IPS-18c (cell line): ENCODE results near the gene GPATCH2.

Experiments
- H3K4me3 ChIP-seq: 2 replicates; pipeline ENCODE4 v1.7.0; 2013; ENCODE audit warnings: low read depth, mild to moderate bottlenecking, low read length, moderate library complexity; ENCODE audit not compliant: insufficient read depth
- H3K9me3 ChIP-seq: one replicate; pipeline ENCODE4 v1.6.1; 2013; ENCODE audit warnings: mild to moderate bottlenecking, low read length, moderate library complexity; ENCODE audit not compliant: control insufficient read depth, insufficient read depth

Gene GPATCH2

DNA sequence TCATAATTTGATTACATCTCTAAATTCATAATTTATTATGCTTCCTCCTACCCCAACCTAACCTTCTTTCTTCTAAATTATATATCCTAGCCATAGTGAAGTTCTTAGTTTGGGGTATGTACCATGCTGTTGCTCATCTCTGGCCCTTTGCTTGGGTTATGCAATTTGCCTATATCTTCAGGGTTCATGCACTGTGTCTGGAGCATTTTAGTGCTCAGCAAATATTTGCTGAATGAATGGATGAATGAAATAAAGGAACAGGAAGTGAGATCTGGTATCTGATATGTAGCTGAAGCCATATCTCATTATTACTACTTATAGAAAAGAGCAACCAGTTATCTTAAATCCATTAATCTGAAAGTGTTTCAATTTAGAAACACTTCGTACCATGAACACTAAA, 137.6 kb downstream of the GPATCH2 start:
- H3K4me3 ChIP-seq = no peak overlapping the region
- no peaks in the 10 kb centered on the region for H3K9me3 ChIP-seq

DNA sequence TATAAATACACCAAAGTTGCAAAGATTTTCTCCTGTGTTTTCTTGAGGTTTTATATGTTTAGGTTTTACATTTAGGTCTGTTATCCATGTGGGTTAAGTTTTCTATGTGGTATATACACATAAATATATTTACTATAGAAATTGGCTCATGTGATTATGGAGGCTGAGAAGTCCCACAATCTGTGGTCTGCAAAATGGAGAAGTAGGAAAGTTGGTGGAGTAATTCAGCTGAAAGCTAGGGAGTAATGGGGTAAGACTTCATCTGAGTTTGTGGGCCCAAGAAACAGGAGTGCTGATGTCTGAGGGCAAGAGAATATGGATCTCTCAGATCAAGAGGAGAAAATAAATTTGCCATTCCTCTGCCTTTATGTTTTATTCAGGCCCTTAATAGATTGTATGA, 146.0 kb downstream of the GPATCH2 start:
- no peaks in the 10 kb centered on the region for H3K9me3 ChIP-seq
- no peak overlapping the region for H3K4me3 ChIP-seq

DNA sequence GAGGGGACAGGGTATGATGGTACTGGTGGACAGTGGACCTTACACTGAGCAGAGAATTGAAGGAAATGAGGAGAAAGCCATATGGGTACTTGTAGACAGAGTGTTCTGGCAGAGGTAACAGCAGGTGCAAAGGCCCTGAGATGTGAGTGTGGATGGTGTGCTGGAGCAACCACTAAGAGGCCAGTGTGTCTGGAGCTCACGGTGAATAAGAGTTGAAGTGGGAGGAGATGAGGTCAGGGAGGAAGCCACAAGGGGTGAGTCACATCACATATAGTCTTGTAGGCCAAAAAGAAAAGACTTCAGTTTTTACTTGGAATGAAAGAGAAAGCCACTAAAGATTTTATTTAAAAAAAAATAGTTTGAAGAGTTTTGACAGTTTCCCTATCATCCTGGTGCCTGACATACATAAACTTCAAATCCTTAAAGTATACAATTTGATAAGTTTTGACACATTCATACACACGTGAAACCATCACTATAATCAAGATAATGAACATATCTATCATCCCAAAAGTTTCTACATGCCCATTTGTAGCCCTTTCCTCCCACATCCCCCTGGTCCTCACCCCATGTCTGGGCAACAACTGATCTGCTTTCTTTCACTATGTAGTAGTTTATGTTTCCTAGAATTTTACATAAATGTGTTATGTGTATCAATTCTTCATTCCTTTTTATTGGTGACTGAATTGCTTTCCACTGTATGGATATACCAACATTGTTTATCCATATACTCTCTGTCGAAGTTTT, 148.4 kb downstream of the GPATCH2 start:
- no peak overlapping the region for H3K4me3 ChIP-seq

GRCh38 chr1:217478450-217478849, 152.4 kb downstream of the GPATCH2 start:
- H3K4me3 ChIP-seq = no peak overlapping the region

More for the DNA sequence above, 148.4 kb downstream of the GPATCH2 start:
- H3K9me3 ChIP-seq = no peaks in the 10 kb centered on the region

GRCh38 chr1:217472915-217473314, 158.0 kb downstream of the GPATCH2 start:
- Histone ChIP-seq H3K9me3 (no peaks in the 10 kb centered on the region), H3K4me3 (no peak overlapping the region)

More at GRCh38 chr1:217478450-217478849, 152.4 kb downstream of the GPATCH2 start:
- no peaks in the 10 kb centered on the region for H3K9me3 ChIP-seq

DNA sequence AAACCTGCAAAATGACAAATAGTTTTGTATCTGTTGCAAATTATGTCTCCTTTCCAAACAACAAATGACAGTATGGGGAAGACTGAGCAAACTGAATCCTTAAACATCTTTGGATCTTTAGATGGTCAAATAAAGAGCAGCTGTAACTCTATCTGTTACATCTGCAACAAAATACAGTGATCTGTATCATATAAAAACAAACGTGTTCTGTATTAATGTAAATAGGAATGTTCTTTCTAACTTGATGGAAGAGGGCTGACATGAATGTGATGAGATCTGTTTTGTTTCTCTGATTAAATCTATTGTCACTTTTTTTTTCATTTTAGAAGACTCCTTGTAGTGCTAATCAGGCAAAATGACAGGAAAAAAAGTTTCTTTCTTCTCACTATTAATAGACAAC, 159.5 kb downstream of the GPATCH2 start:
- no peak overlapping the region for H3K4me3 ChIP-seq
- no peaks in the 10 kb centered on the region for H3K9me3 ChIP-seq

DNA sequence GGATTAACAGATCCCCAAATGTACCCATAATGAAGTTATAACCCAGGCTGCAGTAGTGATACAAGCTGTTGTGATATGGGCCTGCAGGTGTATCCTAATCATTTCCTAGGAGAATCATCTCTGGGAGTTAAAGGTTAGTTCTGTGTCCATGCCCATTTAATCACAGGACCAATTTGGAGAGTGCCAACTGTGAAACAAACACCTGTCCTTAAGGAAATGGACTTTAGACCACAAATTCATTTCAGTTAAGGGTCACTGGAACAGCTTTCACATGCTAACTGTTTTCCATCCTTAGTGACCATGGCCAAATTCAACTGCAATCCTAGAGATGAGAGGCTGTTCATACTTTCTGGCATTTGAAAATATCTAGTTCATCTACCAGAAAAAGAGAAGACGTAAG, 160.9 kb downstream of the GPATCH2 start:
- Histone ChIP-seq H3K4me3 (no peak overlapping the region), H3K9me3 (no peaks in the 10 kb centered on the region)

DNA sequence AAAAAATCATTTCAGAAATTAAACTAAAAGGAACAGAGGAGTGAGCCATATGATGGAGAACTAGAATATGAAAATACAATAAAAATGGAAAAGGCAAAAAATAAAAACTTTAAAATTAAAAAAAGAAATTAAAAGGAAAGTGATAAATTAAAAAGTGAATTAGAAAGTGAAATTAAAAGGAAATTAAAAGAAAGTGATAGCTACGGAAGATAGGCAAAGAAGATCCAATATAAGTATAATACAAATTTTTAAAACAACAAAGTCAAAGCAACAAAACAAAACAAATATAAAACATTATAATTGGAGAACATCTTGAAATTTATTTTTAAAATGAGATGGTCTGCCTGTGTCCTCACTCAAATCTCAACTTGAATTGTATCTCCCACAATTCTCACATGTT, 165.8 kb downstream of the GPATCH2 start:
- Histone ChIP-seq H3K9me3 (no peaks in the 10 kb centered on the region), H3K4me3 (no peak overlapping the region)

DNA sequence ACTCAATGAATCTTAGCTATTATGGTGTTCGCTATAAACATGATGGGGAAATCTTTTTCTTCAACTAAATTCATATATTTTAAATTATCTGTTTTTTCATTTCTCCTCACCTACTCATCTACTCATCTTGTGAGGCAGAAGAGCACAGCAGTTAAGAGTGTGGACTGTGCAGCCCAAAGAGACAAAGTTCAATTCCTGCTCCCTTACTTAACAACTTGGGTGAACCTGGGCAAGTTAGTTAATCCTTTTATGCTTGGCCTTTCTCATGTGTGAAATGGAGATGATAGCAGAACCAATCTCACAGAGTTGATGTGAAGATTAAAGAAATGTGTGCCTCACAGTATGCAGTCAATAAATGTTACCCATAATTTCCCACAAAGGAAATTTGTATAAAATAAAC, 168.2 kb downstream of the GPATCH2 start:
- Histone ChIP-seq H3K4me3 (no peak overlapping the region), H3K9me3 (no peaks in the 10 kb centered on the region)

GRCh38 chr1:217462159-217462558, 168.7 kb downstream of the GPATCH2 start:
- Histone ChIP-seq H3K4me3 (no peak overlapping the region), H3K9me3 (no peaks in the 10 kb centered on the region)

DNA sequence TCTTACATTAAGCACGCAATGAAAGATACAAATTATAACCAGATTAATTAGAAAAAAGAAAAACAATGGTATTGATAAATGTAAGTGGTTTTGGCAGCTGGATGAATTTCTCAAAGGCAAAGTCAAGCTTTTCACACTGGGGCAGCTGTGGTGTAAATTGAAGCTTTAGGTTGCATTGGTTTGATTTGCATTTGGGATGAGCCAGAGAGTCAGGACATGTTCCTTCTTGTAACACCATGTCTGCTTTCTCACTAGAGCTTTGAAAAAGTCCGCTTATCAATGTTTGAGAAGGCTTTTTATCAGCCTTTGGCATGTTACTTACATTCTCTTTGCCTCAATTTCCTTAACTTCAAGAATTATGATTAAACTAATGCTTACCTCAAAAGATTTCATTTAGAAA, 173.9 kb downstream of the GPATCH2 start:
- H3K4me3 ChIP-seq = no peak overlapping the region

DNA sequence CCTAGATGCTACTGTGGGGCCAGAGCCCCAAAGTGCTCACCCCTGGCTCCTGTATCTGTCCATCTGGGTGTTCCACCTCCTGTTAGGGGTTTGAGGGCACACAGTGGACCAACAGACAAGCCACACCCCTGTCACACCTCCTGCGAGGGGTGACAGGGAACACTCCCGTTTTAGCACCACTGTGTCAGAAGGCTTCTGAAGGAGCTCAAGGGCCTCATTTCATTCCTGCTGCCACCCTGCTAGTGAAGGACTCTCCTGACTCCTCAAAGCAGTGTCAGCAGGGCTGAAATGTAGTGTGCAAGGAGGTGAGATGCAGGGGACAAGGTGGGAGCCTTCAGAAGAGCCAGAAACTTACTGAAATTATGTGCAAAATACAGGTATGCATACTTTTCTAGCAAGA, 174.6 kb downstream of the GPATCH2 start:
- Histone ChIP-seq H3K4me3 (no peak overlapping the region), H3K9me3 (no peaks in the 10 kb centered on the region)

More for the DNA sequence above, 173.9 kb downstream of the GPATCH2 start:
- H3K9me3 ChIP-seq = no peaks in the 10 kb centered on the region

DNA sequence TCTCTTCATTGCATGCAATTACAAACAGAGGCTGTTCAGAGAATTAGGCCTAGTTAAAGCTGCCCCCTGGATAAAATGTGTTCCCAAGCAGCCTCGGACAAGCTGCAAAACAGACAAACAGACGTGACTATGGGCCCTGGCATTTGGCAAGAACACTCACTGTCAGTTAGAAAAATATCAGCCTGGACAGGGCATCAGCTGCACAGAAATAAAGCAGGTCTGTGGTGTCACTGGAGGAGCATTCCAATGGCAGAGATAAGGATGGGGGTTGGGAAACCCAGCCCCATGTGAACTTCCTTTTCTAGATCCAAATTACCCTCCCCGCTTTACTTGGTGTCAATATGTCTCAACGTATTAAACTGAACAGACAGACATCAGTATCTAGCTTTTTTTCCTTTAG, 177.1 kb downstream of the GPATCH2 start:
- Histone ChIP-seq H3K4me3 (no peak overlapping the region), H3K9me3 (no peaks in the 10 kb centered on the region)

GRCh38 chr1:217449370-217449769, 181.5 kb downstream of the GPATCH2 start:
- Histone ChIP-seq H3K4me3 (no peak overlapping the region), H3K9me3 (no peaks in the 10 kb centered on the region)

GRCh38 chr1:217443845-217444244, 187.0 kb downstream of the GPATCH2 start:
- H3K9me3 ChIP-seq = no peaks in the 10 kb centered on the region

GRCh38 chr1:217437376-217437775, 193.5 kb downstream of the GPATCH2 start:
- H3K4me3 ChIP-seq = no peak overlapping the region

More at GRCh38 chr1:217443845-217444244, 187.0 kb downstream of the GPATCH2 start:
- H3K4me3 ChIP-seq = no peak overlapping the region

GRCh38 chr1:217435204-217435603, 195.7 kb downstream of the GPATCH2 start:
- no peak overlapping the region for H3K4me3 ChIP-seq
- no peaks in the 10 kb centered on the region for H3K9me3 ChIP-seq

More at GRCh38 chr1:217437376-217437775, 193.5 kb downstream of the GPATCH2 start:
- no peaks in the 10 kb centered on the region for H3K9me3 ChIP-seq

DNA sequence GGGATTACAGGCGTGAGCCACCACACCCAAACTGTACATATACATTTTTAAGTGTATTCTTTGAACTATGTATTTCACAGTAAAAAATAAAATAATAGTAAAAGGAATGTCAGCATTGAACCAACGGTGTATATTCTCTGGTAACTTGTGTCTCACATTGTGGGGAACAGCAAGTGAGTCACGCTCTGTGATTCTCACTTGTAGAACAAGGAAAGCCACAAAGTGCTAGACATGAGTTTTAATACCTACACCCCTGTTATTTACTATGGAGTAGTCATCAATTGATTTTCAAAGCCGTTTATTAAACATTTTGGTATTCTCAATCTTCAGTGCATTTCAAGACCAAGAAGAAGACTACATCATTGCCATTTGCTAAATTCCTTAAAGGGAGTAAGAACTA, 197.2 kb downstream of the GPATCH2 start:
- H3K4me3 ChIP-seq = no peak overlapping the region
- no peaks in the 10 kb centered on the region for H3K9me3 ChIP-seq

DNA sequence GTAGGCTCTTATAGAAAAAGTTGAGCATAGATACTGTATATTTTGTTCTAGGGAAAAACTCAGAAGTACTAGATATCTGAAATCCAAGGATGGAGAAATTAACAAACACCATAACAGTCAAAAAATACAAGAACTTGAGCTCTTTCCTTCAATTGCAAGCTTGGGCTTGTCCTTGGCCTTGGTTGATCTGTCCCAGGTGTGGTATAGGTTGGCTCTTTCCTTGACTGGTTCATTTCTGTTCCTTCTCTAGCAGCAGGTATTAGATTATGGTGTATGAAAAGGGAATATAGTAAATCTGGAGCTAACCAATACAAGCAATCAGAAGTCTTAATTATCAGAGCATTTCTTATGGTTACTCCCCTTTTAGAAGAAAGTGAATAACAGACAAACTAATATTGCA, 198.6 kb downstream of the GPATCH2 start:
- H3K9me3 ChIP-seq = no peaks in the 10 kb centered on the region
- no peak overlapping the region for H3K4me3 ChIP-seq
